ENCODE results near the gene DARS2.
"Not testable (repeated sequence)": the region's sequence is repeated elsewhere in the genome, so short reads cannot be mapped to it uniquely, and the experiment has no call there.

Gene DARS2

GRCh38 chr1:173824315-173825081 is at the start of gene DARS2, which contains the start of gene CENPL:
Gene DARS2, plus strand, starts transcription at chr1:173824673. Its CDS starts 557 bp downstream, at chr1:173825230.
Gene CENPL, minus strand, starts transcription at chr1:173824883. Its CDS starts 13,584 bp downstream, at chr1:173811299.
- DNase-seq (ENCODE audit: low read depth) = peak; percentile 99

GRCh38 chr1:173775578-173776226 is 48.8 kb upstream of the DARS2 start:
- no peak for DNase-seq (ENCODE audit: low read depth)

GRCh38 chr1:173779936-173780335 is 44.5 kb upstream of the DARS2 start:
- peak; percentile 11 for DNase-seq (ENCODE audit: low read depth)

- DNase-seq (ENCODE audit: low read depth) = no peak
Measured at GRCh38 chr1:173784997-173785396, 39.5 kb upstream of the DARS2 start.

- no peak for DNase-seq (ENCODE audit: low read depth)
Measured at GRCh38 chr1:173789841-173790240, 34.6 kb upstream of the DARS2 start.

GRCh38 chr1:173798078-173798477 is 26.4 kb upstream of the DARS2 start:
- no peak for DNase-seq (ENCODE audit: low read depth)

GRCh38 chr1:173799995-173800394 is 24.5 kb upstream of the DARS2 start:
- not testable (repeated sequence) for DNase-seq (ENCODE audit: low read depth)

- DNase-seq (ENCODE audit: low read depth) = no peak
Measured at GRCh38 chr1:173802961-173803360, 21.5 kb upstream of the DARS2 start.

- DNase-seq (ENCODE audit: low read depth) = not testable (repeated sequence)
Measured at GRCh38 chr1:173813654-173814053, 10.8 kb upstream of the DARS2 start.

GRCh38 chr1:173818459-173818858 is 6.0 kb upstream of the DARS2 start:
- DNase-seq (ENCODE audit: low read depth) = no peak

- DNase-seq (ENCODE audit: low read depth) = no peak
Measured at GRCh38 chr1:173821680-173822079, 2.8 kb upstream of the DARS2 start.

- no peak for DNase-seq (ENCODE audit: low read depth)
Measured at GRCh38 chr1:173823781-173824314, 625 bp upstream of the DARS2 start.

- no peak for DNase-seq (ENCODE audit: low read depth)
Measured at GRCh38 chr1:173827611-173828010, 3.1 kb downstream of the DARS2 start.

- DNase-seq (ENCODE audit: low read depth) = no peak
Measured at GRCh38 chr1:173832748-173833147, 8.3 kb downstream of the DARS2 start.

GRCh38 chr1:173852105-173852504 is 27.6 kb downstream of the DARS2 start:
- DNase-seq (ENCODE audit: low read depth) = peak; percentile 50

- DNase-seq (ENCODE audit: low read depth) = peak; percentile 89
Measured at GRCh38 chr1:173853074-173853473, 28.6 kb downstream of the DARS2 start.

GRCh38 chr1:173856014-173856413 is 31.5 kb downstream of the DARS2 start:
- no peak for DNase-seq (ENCODE audit: low read depth)

GRCh38 chr1:173856903-173857302 is 32.4 kb downstream of the DARS2 start:
- DNase-seq (ENCODE audit: low read depth) = no peak

- no peak for DNase-seq (ENCODE audit: low read depth)
Measured at GRCh38 chr1:173857363-173857917, 33.0 kb downstream of the DARS2 start.

GRCh38 chr1:173859547-173859946 is 35.1 kb downstream of the DARS2 start:
- not testable (repeated sequence) for DNase-seq (ENCODE audit: low read depth)

GRCh38 chr1:173860065-173860464 is 35.6 kb downstream of the DARS2 start:
- no peak for DNase-seq (ENCODE audit: low read depth)

GRCh38 chr1:173861731-173862145 is 37.3 kb downstream of the DARS2 start:
- peak; percentile 48 for DNase-seq (ENCODE audit: low read depth)

Data from EH (cell line).